OCI-M2 (cell line): ENCODE data around the gene ZNF236.

ENCODE experiments used
- DNase-seq: peaks from one replicate; lab custom pipeline; 2025; ENCODE audit not compliant: unreplicated experiment; lab: John Stamatoyannopoulos, UW

ZNF236 gene

GRCh38 chr18:76859474-76860339 is 37.4 kb downstream of the ZNF236 start:
- no peak for DNase-seq

- DNase-seq, result no peak
These were observed 38.1 kb downstream of the ZNF236 start for GRCh38 chr18:76860411-76860810.

GRCh38 chr18:76866666-76867065 is 44.3 kb downstream of the ZNF236 start:
- no peak for DNase-seq

- no peak for DNase-seq
These were observed 51.0 kb downstream of the ZNF236 start for GRCh38 chr18:76873311-76873710.

- DNase-seq, result no peak
These were observed 51.4 kb downstream of the ZNF236 start for GRCh38 chr18:76873713-76874112.

- no peak for DNase-seq
These were observed 52.5 kb downstream of the ZNF236 start for GRCh38 chr18:76874642-76875389.

GRCh38 chr18:76875390-76876325 is 53.3 kb downstream of the ZNF236 start:
- no peak for DNase-seq

- no peak for DNase-seq
These were observed 56.1 kb downstream of the ZNF236 start for GRCh38 chr18:76878426-76878825.

GRCh38 chr18:76880026-76880425 is 57.7 kb downstream of the ZNF236 start:
- no peak for DNase-seq

- no peak for DNase-seq
These were observed 59.4 kb downstream of the ZNF236 start for GRCh38 chr18:76881744-76882143.

- DNase-seq, result no peak
These were observed 59.8 kb downstream of the ZNF236 start for GRCh38 chr18:76882146-76882545.

- no peak for DNase-seq
These were observed 62.6 kb downstream of the ZNF236 start for GRCh38 chr18:76885001-76885400.

GRCh38 chr18:76886112-76886511 is 63.8 kb downstream of the ZNF236 start:
- no peak for DNase-seq

GRCh38 chr18:76889091-76889699 is 66.8 kb downstream of the ZNF236 start:
- DNase-seq, result no peak

GRCh38 chr18:76892832-76893231 is 70.5 kb downstream of the ZNF236 start:
- no peak for DNase-seq

- DNase-seq, result no peak
These were observed 72.4 kb downstream of the ZNF236 start for GRCh38 chr18:76894566-76895346.

GRCh38 chr18:76895498-76895897 is 73.1 kb downstream of the ZNF236 start:
- no peak for DNase-seq

GRCh38 chr18:76896677-76897076 is 74.3 kb downstream of the ZNF236 start:
- no peak for DNase-seq

GRCh38 chr18:76897257-76897656 is 74.9 kb downstream of the ZNF236 start:
- DNase-seq, result no peak

GRCh38 chr18:76903386-76903785 is 81.0 kb downstream of the ZNF236 start:
- no peak for DNase-seq
